Measurements from ENCODE around the gene TPK1. TPM values are rescaled to one million over a fixed set of nuclear protein-coding genes. Genes with fewer than 3 reads are reported as not detected.
"Not testable (repeated sequence)": the region's sequence is repeated elsewhere in the genome, so short reads cannot be mapped to it uniquely, and the experiment has no call there.

The TPK1 gene
- total RNA-seq, 1 donor from 2014 or later = 14.8 TPM

DNA sequence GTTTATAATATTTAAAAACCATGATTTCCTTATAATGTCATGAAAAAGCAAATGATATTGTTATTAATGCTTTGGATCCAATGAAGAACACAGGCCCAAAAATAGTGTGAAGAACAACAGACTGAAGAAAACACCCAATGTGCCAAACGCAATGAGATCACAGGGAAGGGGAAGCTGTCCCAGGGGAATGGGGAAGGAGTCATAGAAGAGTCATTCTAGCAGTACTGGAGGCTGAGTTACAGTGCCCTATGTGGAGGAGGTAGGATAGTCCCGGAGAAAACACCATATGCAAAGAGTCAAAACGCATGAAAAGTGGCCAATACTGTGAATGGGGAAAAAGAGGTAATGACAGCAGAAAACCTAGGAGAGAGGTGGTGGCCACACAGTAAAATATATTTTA lies 50.9 kb downstream of the TPK1 start:
- intact Hi-C loops (cut with DNase I) = no loop called here
- DNase-seq (ENCODE audit: low spot score) (no peak), ATAC-seq (no peak)

DNA sequence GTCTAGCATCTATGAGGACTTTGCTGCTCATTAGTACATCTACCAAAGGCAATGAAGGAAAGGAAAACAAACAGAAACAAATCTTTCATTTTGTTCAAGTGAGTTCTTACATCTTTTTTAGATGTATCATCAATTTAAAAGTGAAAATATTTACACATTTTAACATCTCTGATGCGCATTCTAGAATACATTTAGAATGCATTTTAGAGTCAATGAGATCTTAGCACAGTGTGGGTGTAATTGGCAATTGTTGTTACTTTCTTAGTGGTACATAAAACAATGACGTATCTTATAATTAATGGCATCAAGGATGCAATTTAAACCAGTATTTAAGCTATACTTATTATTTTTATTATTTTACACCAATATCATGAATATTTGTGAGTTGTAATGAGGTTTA lies 51.4 kb downstream of the TPK1 start:
- DNase-seq (ENCODE audit: low spot score) = no peak
- intact Hi-C loops (cut with DNase I) = no loop called here
- no peak for ATAC-seq

DNA sequence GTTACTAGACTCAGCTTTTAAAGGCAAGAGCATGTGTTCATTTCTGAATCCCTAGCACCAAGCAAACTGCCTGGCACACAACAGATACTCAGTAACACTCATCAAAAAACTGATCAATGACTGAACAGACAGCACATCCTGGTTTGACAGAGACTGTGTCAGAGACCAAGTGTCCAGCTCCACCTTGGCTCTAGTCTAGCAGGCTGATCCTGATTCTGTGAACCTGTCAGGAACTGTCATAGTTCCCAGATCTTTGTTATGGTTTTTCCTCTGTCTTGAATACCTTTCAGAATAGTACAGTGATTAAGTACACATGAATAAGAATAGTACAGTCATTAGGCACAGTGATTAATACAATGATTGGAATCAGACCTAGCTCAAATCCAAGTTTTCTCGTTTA lies 53.0 kb downstream of the TPK1 start:
- intact Hi-C loops (cut with DNase I) = no loop called here
- ATAC-seq (no peak), DNase-seq (ENCODE audit: low spot score) (no peak)

DNA sequence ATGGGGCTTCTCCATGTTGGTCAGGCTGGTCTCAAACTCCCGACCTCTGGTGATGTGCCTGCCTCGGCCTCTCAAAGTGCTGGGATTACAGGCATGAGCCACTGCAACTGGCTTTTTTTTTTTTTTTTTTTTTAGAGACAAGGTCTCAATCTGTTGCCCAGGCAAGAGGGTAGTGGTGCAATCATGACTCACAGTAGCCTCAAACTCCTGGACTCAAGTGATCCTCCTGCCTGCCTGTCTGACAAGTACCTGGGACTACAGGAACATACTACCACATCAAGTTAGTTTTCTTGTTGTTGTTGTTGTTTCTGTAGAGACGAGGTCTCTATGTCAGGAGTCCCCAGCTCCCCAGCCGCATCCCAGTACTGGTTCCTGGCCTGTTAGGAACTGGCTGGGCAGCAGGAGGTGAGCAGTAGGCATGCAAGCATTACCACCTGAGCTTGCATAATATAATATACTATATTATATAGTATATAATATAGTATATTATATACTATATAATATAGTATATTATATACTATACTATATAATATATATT lies 55.7 kb downstream of the TPK1 start:
- no peak for ATAC-seq
- no peak for DNase-seq (ENCODE audit: low spot score)
- intact Hi-C loops (cut with DNase I) = no loop called here

DNA sequence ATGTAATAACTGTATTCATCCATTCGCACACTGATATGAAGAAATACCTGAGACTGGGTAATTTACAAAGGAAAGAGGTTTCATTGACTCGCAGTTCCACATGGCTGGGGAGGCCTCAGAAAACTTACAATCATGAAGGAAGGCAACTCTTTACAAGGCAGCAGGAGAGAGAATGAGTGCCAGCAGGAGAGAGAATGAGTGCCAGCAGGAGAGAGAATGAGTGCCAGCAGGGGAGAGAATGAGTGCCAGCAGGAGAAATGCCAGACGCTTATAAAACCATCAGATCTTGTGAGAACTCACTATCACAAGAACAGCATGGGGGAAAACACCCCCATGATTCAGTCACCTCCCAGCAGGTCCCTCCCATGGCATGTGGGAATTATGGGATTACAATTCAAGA lies 58.0 kb downstream of the TPK1 start:
- ATAC-seq; intact Hi-C loops (cut with DNase I); DNase-seq (ENCODE audit: low spot score): not testable (repeated sequence)

DNA sequence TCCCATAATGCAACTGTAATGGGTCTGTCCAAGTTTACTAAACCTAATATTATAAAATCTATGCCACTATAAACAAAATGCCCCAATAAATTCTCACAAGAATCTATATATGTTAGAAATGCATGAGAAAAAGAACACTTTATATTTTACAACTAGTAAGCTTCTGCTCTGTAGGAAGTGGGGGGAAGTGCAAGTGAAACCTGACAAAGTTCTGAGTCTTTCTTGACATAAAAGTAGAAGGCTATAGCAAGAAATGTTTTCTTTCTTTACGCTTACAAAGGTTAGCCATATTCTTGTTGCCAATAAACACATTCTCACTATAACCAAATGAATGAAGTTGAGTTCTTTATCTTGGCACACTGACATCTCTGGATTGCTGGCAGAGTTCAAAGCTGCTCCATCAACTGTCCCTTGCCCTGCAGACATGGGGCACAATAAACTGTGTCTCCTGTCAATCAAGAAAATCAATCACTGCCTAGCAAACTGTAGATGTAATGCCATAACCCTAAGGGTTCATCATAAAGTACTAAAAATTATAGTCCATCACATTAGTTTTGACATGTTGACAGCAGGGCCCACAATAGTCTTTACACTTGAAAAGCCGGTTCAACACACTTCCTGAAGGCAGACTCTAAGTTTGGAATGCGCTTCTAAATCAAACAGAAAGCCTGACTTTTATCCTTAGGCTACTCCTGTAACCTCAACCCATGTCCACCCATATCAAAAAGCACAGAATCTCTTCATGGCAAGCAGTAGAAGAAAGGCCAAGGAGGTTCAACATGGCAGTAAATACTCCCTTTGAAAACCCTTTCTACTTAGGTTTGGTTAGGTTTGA lies 58.6 kb downstream of the TPK1 start:
- intact Hi-C loops (cut with DNase I) = no loop called here
- DNase-seq (ENCODE audit: low spot score) (no peak), ATAC-seq (no peak)

DNA sequence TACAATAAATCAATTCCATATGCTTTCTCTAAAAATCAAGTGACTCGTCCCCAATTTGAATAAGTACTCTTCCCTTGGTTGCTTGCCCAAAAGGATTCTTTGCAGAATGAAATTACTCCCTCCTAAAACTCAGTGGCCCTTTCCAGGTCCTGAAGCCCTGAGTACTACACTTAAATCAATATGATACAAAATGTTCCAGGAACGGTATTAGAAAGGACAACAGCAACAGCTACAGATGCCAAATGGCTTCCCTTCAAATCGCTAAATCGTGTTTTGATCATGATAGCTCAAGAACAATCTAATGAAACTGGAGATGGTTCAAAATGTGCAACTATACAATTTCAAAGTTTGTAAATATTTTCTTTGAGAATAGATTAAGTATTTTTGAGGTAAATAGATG lies 59.4 kb downstream of the TPK1 start:
- intact Hi-C loops (cut with DNase I) = no loop called here
- DNase-seq (ENCODE audit: low spot score) = no peak
- no peak for ATAC-seq

DNA sequence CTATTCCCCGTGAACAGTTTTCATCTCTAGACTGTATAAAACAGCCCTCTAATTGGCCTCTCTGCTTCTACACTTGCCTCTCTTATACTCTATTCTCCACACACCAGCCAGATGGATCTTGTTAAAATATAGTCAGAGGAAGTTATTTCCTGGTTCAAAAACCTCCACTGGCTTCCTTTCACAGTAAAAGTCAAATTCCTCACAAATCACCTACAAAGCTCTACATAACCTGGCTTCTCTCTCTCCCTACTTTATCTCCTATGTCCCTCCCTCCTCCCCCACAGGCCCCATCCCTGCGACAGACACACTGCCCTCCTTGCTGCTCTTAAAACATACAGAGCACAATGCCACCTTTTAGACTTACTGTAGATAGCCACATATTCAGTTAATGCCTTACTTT lies 60.1 kb downstream of the TPK1 start:
- intact Hi-C loops (cut with DNase I) = no loop called here
- ATAC-seq (no peak), DNase-seq (ENCODE audit: low spot score) (no peak)

DNA sequence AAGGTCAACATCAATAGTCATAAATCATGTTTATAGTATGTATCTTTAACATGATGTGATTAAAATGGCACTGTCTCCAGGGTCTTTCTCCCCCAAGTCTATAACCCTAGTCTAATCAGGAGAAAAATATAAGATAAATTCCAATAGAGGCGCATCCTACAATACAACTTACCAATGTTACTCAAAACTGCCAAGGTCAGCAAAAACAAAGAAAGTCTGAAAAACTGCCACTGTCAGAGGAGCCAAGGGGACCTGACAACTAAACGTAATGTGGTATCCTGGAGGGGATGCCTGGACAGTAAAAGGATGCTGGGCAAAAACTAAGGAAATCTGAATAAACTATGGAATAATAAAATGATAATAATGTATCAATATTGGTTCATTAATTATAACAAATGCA lies 63.9 kb downstream of the TPK1 start:
- ATAC-seq (no peak), DNase-seq (ENCODE audit: low spot score) (no peak)
- intact Hi-C loops (cut with DNase I) = no loop called here

DNA sequence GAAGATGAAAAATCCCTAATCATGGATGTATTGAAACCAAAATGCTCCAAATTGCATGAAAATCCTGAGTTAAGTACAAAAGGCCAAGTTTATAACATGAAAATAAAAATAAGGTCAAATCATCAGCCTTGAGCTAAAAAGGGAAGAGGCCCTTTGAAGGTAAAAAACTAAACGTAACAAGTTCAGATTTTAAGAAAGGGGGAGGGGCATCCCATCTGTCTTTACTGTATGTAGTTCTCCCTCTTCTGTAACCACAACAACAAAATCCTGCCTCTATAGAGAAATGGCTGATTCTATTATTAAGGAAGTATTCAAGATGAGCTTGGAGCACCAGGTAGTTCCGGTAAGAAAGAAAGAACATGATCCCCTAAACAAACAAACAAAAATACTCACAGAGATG lies 64.7 kb downstream of the TPK1 start:
- ATAC-seq (no peak), DNase-seq (ENCODE audit: low spot score) (no peak)
- intact Hi-C loops (cut with DNase I) = no loop called here

DNA sequence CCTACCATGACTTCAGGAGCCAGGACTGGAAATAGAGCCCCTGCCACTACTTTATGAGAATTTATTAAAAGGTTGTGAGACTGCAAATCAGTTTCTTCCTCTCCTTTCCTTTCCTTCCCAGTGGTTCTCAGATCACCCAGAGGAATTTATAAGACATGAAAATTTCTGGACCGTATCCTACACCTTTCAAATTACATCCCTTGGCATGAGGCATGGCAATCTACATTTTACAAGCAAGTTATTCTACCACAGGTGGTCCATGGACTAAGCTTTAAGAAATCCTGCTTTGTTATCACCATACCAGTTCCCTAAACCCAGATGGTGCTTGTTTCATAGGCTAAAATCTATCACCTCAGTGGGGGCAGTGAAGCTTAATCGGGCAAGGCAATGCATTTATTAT lies 66.5 kb downstream of the TPK1 start:
- intact Hi-C loops (cut with DNase I) = no loop called here
- no peak for ATAC-seq
- no peak for DNase-seq (ENCODE audit: low spot score)

DNA sequence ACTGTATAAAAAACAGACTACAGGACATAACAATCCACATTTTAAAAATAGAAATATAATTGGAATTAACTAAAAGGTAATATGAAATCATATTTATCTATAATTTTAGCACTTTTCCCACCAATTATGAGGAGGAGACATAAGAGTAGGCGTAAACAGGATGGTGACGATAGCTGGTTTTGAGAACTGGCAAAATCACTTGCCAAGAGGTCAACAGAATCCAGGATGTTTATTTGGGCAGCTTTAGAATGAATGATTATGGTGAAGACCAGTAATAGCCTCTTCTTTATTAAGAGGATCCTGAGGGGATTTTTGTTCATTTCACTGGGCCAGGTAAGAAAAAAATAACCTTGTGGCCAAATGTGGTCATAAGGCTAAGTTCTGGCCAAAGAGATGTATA lies 67.2 kb downstream of the TPK1 start:
- no peak for DNase-seq (ENCODE audit: low spot score)
- intact Hi-C loops (cut with DNase I) = no loop called here
- ATAC-seq = no peak

DNA sequence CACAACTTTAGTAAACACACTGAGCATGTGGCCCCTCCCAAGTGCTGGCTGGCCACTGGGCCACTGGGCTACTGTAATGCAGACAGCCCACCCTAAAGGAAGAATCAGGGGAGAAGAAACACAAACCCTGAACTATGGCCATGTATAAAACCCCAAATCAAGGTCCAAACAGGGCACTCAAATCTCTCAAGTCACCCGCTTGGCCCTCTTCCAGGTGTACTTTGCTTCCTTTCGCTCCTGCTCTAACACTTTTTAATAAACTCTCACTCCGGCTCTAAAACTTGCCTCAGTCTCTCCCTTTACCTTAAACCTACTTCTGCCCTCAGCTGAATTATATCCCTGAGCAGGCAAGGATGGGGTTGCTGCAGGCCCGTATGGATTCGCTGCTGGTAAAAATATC lies 72.6 kb downstream of the TPK1 start:
- DNase-seq (ENCODE audit: low spot score) = no peak
- intact Hi-C loops (cut with DNase I) = no loop called here
- ATAC-seq = no peak

DNA sequence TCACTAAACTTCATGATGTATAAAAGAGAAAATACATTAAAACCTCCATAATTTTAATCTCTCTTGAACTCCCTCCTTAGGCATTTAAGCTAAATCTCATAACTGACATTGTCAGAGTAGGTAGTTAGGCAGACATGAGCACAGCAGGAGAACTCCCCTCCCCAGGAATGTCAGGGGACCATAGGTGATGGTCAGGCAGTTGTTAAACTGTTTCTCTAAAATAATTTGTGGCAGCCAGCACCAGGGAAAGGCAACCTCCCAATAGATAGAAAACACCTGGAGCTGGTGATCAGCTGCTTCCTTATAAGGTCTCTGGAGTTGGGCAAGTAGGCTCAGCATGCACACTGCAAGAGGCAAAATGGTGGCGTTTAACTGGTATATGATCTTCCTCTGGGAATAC lies 73.0 kb downstream of the TPK1 start:
- DNase-seq (ENCODE audit: low spot score) (no peak), ATAC-seq (no peak)
- intact Hi-C loops (cut with DNase I) = no loop called here

DNA sequence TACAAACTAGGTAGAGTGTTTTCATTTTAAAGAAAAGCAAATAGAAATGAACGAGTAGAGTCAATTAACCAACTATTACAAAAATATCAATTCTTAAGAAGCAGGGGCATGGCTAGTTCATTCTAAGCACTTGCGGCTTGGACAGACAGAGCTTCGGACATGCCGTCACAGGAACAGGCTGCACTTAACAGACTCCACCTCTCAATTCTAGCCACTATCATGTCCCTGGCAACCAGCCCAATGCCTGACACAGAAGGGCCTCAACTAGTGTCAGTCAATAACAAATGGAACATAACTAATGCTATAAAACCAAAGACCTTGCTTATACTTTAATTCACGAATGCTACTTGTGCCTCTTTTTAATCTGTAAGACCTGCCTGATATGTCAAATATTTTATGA lies 74.4 kb downstream of the TPK1 start:
- DNase-seq (ENCODE audit: low spot score) (no peak), ATAC-seq (no peak)
- intact Hi-C loops (cut with DNase I) = no loop called here

DNA sequence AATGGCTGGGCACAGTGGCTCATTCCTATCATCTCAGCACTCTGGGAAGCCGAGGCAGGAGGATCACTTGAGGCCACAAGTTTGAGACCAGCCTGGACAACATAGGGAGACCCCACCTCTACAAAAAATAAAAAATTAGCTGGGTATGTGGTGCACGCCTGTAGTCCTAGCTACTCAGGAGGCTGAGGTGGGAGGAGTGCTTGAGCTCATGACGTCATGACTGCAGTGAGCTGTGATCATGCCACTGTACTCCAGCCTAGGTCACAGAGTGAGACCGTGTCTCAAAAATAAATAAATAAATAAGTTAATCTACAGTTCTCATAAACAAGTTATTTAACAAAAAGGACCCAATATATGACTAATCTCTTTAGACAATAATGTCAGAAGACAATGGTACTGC lies 76.2 kb downstream of the TPK1 start:
- DNase-seq (ENCODE audit: low spot score) = no peak
- intact Hi-C loops (cut with DNase I) = no loop called here

DNA sequence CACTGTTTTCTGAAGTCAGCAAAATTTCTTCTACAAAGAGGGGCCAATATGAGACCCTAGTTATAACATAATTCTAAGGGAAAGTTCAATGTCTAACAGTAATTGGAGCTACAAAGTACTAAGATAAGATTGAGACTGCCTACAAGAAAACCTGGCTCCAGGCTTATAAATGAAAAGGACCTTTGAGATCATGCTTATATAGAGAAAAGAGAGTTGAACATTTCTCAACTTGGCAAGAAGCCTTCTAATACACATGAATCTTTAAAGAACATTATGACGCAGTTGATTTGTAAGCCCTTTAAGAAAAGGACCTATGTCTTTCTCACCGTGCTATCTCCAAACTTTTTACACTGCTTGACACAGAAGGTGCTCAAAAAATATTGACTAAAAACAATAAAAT lies 87.9 kb downstream of the TPK1 start:
- intact Hi-C loops (cut with DNase I) = no loop called here
- DNase-seq (ENCODE audit: low spot score) = no peak
- ATAC-seq = no peak

More for the DNA sequence above, 76.2 kb downstream of the TPK1 start:
- ATAC-seq = no peak

DNA sequence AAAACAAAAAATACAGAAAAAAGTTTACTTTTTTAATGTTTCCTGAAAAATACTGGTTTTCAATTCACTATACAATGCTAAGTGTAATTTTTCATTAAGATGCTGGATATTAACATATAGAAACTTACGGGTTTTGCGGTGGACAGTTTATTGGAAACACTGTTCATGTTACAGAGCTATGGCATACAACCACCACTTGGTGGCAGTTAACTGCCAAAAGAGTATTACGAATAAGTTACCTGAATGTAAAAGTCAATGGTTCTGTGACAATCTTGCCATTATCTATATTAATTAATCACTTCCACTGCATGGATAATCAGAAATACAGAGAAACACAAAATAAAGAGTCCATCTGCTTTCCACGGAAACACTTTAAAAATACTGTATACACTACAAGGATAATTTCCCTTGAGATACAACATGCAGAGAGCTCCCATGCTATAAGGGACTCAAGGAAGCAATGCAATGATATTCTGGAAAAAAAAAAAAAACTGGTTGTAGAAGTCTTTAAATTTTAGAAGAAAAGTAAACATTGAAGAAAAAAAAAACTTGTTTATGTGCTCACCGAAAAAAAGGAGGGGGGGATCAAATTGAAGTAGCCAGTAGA lies 97.0 kb downstream of the TPK1 start:
- intact Hi-C loops (cut with DNase I) = no loop called here
- DNase-seq (ENCODE audit: low spot score) (no peak), ATAC-seq (no peak)

DNA sequence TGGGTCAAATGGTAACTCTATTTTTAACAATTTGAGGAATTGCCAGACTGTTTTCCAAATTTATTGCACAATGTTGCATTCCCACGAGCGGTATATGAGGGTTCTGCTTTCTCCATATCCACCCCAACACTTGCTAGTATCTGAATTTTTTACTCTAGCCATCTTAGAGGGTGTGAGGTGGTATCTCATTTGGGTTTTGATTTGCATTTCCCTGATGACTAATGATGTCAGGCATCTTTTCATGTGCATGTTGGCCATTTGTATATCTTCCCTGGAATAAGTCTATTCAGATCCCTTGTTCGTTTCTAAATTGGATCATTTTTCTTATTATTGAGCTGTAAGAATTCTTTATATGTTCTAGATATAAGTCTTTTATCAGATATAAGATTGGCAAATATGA lies 97.7 kb downstream of the TPK1 start:
- intact Hi-C loops (cut with DNase I) = no loop called here
- no peak for ATAC-seq
- DNase-seq (ENCODE audit: low spot score) = no peak

DNA sequence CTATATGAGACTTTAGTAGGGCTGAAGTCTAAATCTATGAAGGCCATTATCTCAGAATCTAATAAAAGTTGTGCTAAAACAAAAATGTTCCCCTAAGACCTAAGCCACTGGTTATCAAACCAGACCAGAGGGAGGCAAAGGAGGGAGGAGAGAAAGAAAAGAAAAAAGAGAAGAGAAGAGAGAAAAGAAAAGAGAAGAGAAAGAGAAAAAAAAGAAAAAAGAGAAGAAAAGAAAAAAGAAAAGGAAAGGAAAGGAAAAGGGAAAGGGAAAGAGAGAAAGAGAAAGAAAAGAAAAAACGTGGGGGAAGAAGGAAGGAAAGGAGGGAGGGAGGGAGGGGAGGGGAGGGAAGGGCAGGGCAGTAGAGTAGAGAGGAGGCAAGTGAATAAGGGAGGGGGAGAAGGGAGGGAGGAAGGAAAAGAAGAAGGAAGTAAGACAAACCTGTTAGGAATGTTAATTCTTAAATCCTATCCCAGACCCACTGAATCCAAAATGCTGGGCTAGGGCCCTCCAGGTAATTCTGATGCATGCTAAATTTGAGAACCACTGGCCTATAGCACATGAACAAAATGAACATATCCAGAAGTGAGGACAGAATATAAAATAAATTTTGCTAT lies 98.9 kb downstream of the TPK1 start:
- DNase-seq (ENCODE audit: low spot score) (no peak), ATAC-seq (no peak)
- intact Hi-C loops (cut with DNase I) = no loop called here
